ENCODE measurements around the gene BLVRA. TPM values are rescaled to one million over a fixed set of nuclear protein-coding genes. Genes with fewer than 3 reads are reported as not detected.

The BLVRA gene
- total RNA-seq, 4 donors from 2014 or later = 84.8 to 102 (median 92.8) TPM

- Histone ChIP-seq H3K36me3 (no peaks in the 10 kb centered on the region), H3K4me1 (no peaks in the 10 kb centered on the region), H3K9me3 (no peaks in the 10 kb centered on the region), H3K27ac (replicated peaks in 1 of 4) (no peak overlapping the region), H3K27me3 (no peaks in the 10 kb centered on the region), H3K4me3 (no peak overlapping the region)
- WGBS = 89% methylated on average over 5 of the region's 5 CpGs
- TF ChIP-seq CTCF (IDR thresholded peaks at IDR 0.05) (no peak), POLR2AphosphoS5 (IDR thresholded peaks at IDR 0.05) (no peak), EP300 (IDR thresholded peaks at IDR 0.05) (no peak), POLR2A (IDR thresholded peaks at IDR 0.05; ENCODE audit: low read depth) (no peak)
- no peak for DNase-seq (ENCODE audit: extremely low spot score)
- intact Hi-C loops (cut with DNase I) = no loop called here
Observed at GRCh38 chr7:43850348-43851116, 92.1 kb downstream of the BLVRA start.

DNA sequence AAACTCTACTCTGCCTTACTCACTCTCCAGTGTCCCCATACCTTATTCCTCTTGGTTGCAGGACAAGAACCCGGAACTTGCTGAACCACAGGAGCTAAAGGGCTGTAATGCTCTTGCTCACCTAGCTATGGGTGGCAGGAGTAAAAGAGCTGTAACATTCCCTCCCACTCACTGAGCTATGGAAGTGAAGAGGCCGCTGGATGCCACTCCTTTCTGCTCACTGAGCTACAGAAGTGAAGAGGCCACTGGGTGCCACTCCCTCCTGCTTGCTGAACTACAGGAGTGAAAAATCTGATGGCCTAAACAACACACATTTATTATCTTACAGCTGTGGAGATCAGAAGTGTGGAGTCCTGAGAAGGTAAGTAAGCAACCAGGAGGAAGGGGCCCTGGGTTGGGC, 93.3 kb downstream of the BLVRA start:
- WGBS = 78% methylated on average over 2 of the region's 2 CpGs
- intact Hi-C loops (cut with DNase I) = no loop called here

GRCh38 chr7:43855176-43855575, 96.7 kb downstream of the BLVRA start:
- Histone ChIP-seq H3K9me3 (no peaks in the 10 kb centered on the region), H3K36me3 (no peaks in the 10 kb centered on the region), H3K27ac (replicated peaks in 1 of 4) (no peak overlapping the region), H3K4me3 (no peak overlapping the region), H3K27me3 (no peaks in the 10 kb centered on the region), H3K4me1 (no peaks in the 10 kb centered on the region)
- TF ChIP-seq EP300 (IDR thresholded peaks at IDR 0.05) (no peak), POLR2A (IDR thresholded peaks at IDR 0.05; ENCODE audit: low read depth) (no peak), CTCF (IDR thresholded peaks at IDR 0.05) (no peak), POLR2AphosphoS5 (IDR thresholded peaks at IDR 0.05) (no peak)
- intact Hi-C loops (cut with DNase I) = no loop called here
- no peak for DNase-seq (ENCODE audit: extremely low spot score)

More for the DNA sequence above, 93.3 kb downstream of the BLVRA start:
- no peaks in the 10 kb centered on the region for H3K9me3 ChIP-seq
- no peak overlapping the region for H3K4me3 ChIP-seq
- TF ChIP-seq POLR2A (IDR thresholded peaks at IDR 0.05; ENCODE audit: low read depth) (no peak), CTCF (IDR thresholded peaks at IDR 0.05) (no peak), POLR2AphosphoS5 (IDR thresholded peaks at IDR 0.05) (no peak), EP300 (IDR thresholded peaks at IDR 0.05) (no peak)
- no peaks in the 10 kb centered on the region for H3K27me3 ChIP-seq
- H3K36me3 ChIP-seq = no peaks in the 10 kb centered on the region
- no peak overlapping the region for H3K27ac ChIP-seq (replicated peaks in 1 of 4)
- no peak for DNase-seq (ENCODE audit: extremely low spot score)
- no peaks in the 10 kb centered on the region for H3K4me1 ChIP-seq

DNA sequence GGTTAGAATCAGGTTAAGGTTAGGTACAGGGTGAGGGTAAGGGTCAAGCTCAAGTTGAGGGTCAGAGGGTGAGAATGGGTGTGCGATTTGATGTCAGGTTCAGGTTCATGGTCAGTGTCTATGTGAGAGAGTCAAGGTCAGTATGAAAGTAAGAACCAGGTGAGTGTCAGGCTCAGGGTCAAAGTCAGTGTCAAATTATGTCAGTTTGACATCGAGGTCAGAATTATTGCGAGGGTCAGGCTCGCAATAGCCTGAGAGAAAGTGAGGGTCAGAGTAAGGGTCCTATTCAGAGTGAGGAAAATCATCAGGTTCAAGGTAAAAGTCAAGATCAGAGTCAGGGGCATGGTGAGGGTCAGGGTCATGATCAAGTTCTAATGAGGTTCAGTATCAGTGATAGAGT, 97.8 kb downstream of the BLVRA start:
- Histone ChIP-seq H3K36me3 (no peaks in the 10 kb centered on the region), H3K27me3 (no peaks in the 10 kb centered on the region), H3K9me3 (no peaks in the 10 kb centered on the region), H3K4me1 (no peaks in the 10 kb centered on the region), H3K27ac (replicated peaks in 1 of 4) (no peak overlapping the region), H3K4me3 (no peak overlapping the region)
- DNase-seq (ENCODE audit: extremely low spot score) = no peak
- TF ChIP-seq CTCF (IDR thresholded peaks at IDR 0.05) (no peak), POLR2A (IDR thresholded peaks at IDR 0.05; ENCODE audit: low read depth) (no peak), POLR2AphosphoS5 (IDR thresholded peaks at IDR 0.05) (no peak), EP300 (IDR thresholded peaks at IDR 0.05) (no peak)
- 92% methylated on average over 4 of the region's 4 CpGs for WGBS
- intact Hi-C loops (cut with DNase I) = no loop called here

Other genes with a start within 250 kb of the BLVRA start
- gene STK17A, start 175.6 kb upstream of the BLVRA start, total RNA-seq = 10 to 100 TPM; 19.5 to 33.3 (median 24.6) TPM
- 10 to 100 TPM; 26.1 to 49.0 (median 30.9) TPM for gene COA1, start 29.2 kb upstream of the BLVRA start, total RNA-seq
- 10 to 100 TPM; 72.2 to 93.3 (median 76.2) TPM for gene MRPS24, start 110.8 kb downstream of the BLVRA start, total RNA-seq
- gene URGCP, start 147.9 kb downstream of the BLVRA start, total RNA-seq = 10 to 100 TPM; 27.0 to 51.3 (median 40.0) TPM
- gene UBE2D4, start 167.8 kb downstream of the BLVRA start, total RNA-seq = 10 to 100 TPM; 20.1 to 36.4 (median 26.3) TPM
- under 1 TPM in 1 of 4 donors, not detected in 3; 0.11 TPM for gene SPDYE1, start 239.2 kb downstream of the BLVRA start, total RNA-seq